ENCODE results near the gene BCAS3.

DNA sequence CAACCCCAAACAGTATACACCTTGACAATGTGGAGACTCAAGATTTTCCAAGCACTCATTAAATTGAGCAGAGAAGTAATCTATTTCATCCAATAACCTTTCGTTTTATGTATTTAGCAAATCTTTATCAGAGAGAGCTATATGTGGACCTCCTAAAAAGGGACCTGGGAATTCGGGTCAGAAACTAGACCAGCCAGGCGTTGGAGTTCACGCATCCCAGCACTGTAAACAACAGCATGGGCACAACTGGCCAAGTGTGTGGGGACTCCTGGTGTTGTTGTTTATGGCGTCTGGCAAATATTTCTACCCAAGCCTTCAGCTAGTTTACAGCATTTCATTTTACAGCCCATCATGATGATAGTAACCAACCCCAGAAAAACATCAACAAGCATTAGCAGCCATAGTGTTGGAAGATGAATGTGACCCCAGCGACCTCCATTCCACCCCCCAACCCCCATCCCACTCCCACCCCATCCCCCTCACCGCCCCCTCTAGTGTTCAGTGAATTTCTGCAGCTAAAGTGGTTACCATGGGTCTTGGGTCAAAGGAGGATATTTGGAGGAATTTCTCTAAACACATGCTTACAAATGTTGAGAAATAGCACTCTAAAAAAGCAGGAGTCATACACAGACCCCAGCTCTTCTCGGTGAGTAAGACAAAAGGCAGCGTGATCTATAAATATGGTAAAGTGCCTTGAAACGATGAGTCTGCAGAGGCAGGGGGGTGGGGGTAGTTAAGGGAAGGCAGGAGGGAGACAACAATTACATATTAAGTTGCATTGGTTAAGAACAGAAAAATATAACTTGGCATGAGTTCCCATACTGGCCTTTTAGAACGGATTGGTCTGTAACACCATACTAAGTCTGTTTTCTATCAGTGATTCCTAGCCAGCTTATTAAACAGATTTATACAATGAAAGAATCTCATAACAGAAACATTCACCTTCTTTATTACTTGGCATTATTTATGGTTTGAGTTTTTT is 630.5 kb downstream of the BCAS3 start:
- TF ChIP-seq EZH2 (IDR thresholded peaks at IDR 0.05; ENCODE audit: insufficient read depth, poor library complexity, severe bottlenecking) (no peak), EZH2phosphoT487 (IDR thresholded peaks at IDR 0.05; ENCODE audit: insufficient read depth, low read depth) (no peak)
